ENCODE data around the gene NDRG2.

Gene NDRG2

GRCh38 chr14:21033133-21033698 lies 8.4 kb upstream of the NDRG2 start:
- DNase-seq (ENCODE audit: low spot score) = no peak

- no peak for DNase-seq (ENCODE audit: low spot score)
Measured at GRCh38 chr14:21032326-21033132, 7.7 kb upstream of the NDRG2 start.

GRCh38 chr14:21030531-21030930 lies 5.7 kb upstream of the NDRG2 start:
- no peak for DNase-seq (ENCODE audit: low spot score)

- DNase-seq (ENCODE audit: low spot score) = no peak
Measured at GRCh38 chr14:21029917-21030316, 5.1 kb upstream of the NDRG2 start, which contains the start of gene TPPP2. Gene TPPP2, plus strand, starts transcription at chr14:21030217. Its CDS starts 365 bp downstream, at chr14:21030582.

GRCh38 chr14:21026988-21027315 lies 2.1 kb upstream of the NDRG2 start:
- DNase-seq (ENCODE audit: low spot score) = no peak

GRCh38 chr14:21026274-21026987 lies 1.6 kb upstream of the NDRG2 start:
- DNase-seq (ENCODE audit: low spot score) = no peak

- DNase-seq (ENCODE audit: low spot score) = no peak
Measured at GRCh38 chr14:21025371-21026273, 761 bp upstream of the NDRG2 start.

GRCh38 chr14:21023817-21024584 lies 860 bp downstream of the NDRG2 start:
- no peak for DNase-seq (ENCODE audit: low spot score)

- DNase-seq (ENCODE audit: low spot score) = no peak
Measured at GRCh38 chr14:21023174-21023573, 1.7 kb downstream of the NDRG2 start.

GRCh38 chr14:21022686-21023085 lies 2.2 kb downstream of the NDRG2 start:
- no peak for DNase-seq (ENCODE audit: low spot score)

- DNase-seq (ENCODE audit: low spot score) = no peak
Measured at GRCh38 chr14:21020977-21021545, 3.8 kb downstream of the NDRG2 start.

- no peak for DNase-seq (ENCODE audit: low spot score)
Measured at GRCh38 chr14:21019366-21019765, 5.5 kb downstream of the NDRG2 start.

- no peak for DNase-seq (ENCODE audit: low spot score)
Measured at GRCh38 chr14:21018781-21019180, 6.1 kb downstream of the NDRG2 start.

GRCh38 chr14:21018286-21018685 lies 6.6 kb downstream of the NDRG2 start:
- no peak for DNase-seq (ENCODE audit: low spot score)

- no peak for DNase-seq (ENCODE audit: low spot score)
Measured at GRCh38 chr14:21017528-21018245, 7.2 kb downstream of the NDRG2 start.

- DNase-seq (ENCODE audit: low spot score) = no peak
Measured at GRCh38 chr14:21016413-21017190, 8.3 kb downstream of the NDRG2 start.

GRCh38 chr14:21015312-21015711 lies 9.5 kb downstream of the NDRG2 start:
- DNase-seq (ENCODE audit: low spot score) = no peak

GRCh38 chr14:21014761-21015190 lies 10.1 kb downstream of the NDRG2 start:
- DNase-seq (ENCODE audit: low spot score) = peak; percentile 82

GRCh38 chr14:21011136-21011535 lies 13.7 kb downstream of the NDRG2 start:
- DNase-seq (ENCODE audit: low spot score) = no peak
